Erythroblast (primary cell): ENCODE measurements around the gene SLC16A2.
"Not testable (repeated sequence)": the region's sequence is repeated elsewhere in the genome, so short reads cannot be mapped to it uniquely, and the experiment has no call there.

Source experiments
- DNase-seq, 2 experiments: peaks; one replicate each; lab custom pipeline; 2025; lab: John Stamatoyannopoulos, UW
- GATA1 ChIP-seq: IDR thresholded peaks from 2 replicates; pipeline ENCODE4 v1.6.1; 2011; ENCODE audit warnings: low read depth, mild to moderate bottlenecking, control low read depth, low read length, moderate library complexity
- POLR2A ChIP-seq: IDR thresholded peaks from 2 replicates; pipeline ENCODE4 v1.6.1; 2011; ENCODE audit warnings: mild to moderate bottlenecking, low read length

Gene SLC16A2

DNA sequence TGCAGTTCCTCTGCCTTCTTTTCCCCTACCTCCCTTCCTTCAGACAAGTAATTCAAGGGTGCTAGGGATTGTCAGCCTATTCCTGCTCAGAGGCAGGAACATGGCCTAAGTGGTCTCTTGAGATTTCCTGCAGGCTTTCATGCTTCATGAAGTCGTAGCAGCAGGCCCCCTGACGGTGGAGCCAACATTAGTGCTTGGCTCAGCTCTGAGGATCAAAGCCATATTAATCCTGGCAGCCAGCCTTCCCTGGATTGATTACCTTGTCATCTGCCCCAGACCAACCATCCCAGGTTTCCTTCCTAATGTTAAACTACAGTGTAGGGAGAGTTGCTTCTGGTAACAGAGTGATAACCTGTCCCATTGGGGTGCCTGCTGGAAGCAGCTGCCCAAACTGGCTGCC, 84.1 kb downstream of the SLC16A2 start:
- TF ChIP-seq POLR2A (no peak), GATA1 (no peak)

DNA sequence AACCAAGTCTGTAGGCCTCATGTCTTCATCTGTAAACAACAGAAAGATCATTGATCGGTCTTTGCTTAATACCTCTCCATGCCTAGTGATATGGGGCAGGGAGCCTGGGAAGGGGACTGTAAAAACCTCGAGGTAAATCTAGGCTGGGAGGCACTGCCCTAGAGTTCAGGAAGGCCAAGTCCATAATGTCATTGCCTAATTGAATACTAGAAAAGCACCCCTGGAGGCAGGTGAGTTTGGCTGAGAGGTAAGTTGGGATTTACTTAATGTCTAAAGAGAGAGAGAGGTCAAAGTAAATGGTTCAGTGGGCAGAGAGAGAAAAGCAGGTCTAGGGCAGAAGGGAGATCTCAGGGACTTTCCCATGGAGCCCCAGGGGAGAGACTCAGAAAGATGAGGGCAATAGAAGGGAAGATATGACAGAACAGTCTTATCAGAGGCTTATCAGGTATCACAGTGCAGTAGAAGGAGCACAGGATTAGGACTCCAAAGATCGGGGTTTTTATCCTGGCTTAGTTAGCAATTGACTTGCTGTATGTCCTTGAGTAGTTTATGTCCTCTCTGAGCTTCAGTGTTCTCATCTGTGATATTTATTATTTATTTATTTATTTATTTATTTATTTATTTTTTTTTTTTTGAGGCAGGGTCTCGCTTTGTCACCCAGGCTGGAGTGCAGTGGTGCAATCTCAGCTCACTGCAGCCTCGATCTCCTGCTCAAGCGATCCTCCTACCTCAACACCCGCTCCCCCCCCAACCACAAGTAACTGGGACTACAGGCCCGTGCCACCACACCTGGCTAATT, 85.2 kb downstream of the SLC16A2 start:
- no peak for TF ChIP-seq GATA1
- DNase-seq, result no peak

More for the DNA sequence above, 84.1 kb downstream of the SLC16A2 start:
- DNase-seq, result no peak

DNA sequence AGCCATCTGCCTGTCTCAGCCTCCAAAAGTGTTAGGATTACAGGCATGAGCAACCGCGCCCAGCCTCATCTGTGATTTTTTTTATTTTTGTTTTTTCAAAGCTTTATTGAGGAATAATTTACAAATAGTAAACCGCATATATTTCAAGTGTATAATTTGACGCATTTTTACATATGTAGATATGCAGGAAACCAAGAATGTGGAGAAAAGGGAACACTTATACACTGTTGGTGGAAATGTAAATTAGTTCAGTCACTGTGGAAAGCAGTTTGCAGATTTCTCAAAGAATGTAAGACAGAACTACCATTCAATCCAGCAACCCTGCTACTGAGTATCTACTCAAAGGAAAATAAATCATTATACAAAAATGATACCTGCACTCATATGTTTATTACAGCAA, 85.9 kb downstream of the SLC16A2 start:
- DNase-seq, result no peak
- TF ChIP-seq POLR2A (no peak), GATA1 (no peak)

DNA sequence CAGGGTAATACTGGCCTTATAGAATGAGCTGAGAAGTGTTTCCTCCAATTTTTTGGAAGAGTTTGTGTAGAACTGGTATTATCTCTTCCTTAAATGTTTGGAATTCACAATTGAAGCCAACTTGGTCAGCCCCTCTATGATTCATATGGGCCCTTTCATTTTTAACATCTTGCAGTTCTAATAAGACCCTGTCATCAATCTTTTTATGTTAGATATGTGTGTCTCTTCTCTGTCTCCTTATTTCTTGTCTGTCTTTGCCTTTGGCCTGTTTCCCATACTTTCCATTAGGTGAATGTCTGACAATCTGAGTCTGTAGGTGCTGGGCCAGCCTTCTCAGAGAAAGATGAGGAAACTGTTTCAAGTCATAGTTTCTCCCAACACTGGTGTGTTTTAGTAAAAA, 88.7 kb downstream of the SLC16A2 start:
- DNase-seq, result no peak
- TF ChIP-seq GATA1, result no peak
- TF ChIP-seq POLR2A, result no peak

DNA sequence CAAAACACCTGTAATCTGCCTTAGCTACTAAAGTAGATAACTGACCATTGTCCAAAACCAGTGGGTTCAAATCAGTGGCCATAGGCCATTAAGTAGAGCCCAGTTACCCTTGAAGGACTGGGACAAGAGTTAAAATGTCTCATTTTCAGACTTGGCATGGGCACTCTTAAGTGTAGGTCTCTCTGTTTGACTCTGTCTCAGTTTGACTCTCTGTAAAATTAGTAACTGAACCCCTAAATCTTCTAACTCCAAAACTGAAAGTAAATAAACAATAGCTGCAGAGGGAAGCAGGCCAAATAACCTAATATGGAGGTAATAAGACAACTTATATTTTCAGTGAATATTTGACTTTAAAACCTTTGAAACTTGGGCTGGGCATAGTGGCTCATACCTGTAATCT, 89.1 kb downstream of the SLC16A2 start:
- no peak for DNase-seq
- TF ChIP-seq POLR2A, result no peak
- no peak for TF ChIP-seq GATA1

DNA sequence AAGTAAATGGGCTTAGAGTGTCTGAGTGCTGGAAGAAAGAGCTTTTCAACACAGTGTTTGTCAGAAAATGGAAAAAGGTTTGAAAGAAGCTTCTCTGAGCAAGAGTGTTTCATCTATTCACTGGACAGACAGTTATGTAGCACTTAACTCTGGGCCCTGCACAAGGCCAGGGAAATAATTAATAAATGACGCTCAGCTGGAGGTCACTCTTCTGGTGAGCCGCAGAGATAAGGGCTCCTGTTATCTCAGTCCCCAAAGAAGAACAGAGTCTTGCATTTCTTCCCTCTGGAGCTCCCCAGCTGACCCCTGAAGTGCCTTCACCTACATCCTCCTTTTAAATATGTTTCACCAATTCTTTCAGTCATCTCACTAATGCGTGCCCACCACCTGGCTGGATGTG, 90.4 kb downstream of the SLC16A2 start:
- DNase-seq, result no peak
- TF ChIP-seq POLR2A (no peak), GATA1 (no peak)

DNA sequence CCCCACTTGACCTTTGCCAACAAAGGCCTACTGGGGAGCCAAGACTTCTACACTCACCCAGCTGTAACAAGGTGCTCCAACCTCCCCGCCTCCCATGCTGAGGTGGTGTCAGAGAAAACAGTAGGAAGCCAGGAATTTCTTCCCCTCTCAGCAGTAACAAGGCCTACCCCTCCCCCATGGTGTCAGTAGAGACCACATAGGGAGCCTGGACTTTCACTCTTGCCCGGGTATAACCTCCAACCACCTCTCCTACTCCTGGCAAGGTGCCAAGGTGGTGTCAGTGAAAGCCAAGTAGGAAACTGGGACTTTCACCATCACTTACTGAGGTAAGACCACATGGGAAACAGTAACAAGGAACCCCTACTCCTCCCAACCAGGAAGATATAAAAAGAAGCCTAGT, 93.1 kb downstream of the SLC16A2 start:
- no peak for DNase-seq
- TF ChIP-seq GATA1 (no peak), POLR2A (no peak)

DNA sequence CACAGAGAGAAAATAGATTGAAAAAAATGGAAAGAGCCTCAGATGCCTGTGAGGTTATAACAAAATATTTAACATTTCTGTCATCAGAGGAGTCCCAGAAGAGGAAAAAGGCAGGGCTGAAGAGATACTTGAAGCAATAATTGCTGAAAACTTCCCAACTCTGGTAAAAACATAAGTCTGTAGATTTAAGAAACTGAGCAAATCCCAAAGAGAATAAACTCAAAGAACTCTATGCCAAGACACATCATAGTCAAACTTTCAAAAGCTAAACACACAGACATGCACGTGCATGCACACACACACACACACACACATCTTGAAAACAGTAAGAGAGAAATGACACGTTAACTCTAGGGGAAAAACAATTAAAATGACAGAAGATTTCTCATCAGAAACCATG, 94.1 kb downstream of the SLC16A2 start:
- DNase-seq, result no peak
- TF ChIP-seq POLR2A, result no peak

DNA sequence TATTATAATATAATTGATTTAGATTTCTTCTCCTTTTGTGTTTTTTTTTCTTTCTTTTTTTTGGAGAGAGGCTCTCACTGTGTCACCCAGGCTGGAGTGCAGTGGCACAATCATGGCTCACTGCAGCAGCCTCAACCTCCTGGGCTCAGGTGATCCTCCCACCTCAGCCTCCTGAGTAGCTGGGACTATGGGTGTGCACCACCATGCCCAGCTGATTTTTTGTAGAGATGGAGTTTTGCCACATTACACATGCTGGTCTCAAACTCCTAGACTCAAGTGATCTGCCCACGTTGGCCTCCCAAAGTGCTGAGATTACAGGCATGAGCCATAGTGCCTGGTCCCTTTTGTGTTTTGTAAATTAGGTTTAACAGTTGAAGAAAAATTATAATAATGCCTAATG, 94.7 kb downstream of the SLC16A2 start:
- not testable (repeated sequence) for DNase-seq

DNA sequence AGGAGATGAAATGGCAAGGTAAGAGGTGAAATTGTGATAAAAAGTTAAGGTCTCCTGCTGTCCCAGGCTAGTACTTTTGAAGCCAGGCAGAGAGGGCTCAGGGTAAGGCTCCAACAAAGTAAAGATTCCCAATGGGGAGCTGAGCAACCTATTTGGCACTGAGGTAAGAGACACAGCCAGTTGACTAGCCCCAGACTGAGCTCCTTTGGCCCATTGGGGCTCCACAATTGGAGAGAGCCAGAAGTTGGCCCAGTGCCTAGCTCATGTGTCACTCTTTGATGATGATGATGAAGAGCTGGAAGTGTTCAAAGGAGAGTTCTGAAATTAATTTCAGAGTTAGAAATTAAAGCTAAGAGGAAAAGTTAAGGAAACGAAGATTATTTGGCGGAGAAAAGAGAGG, 98.6 kb downstream of the SLC16A2 start:
- TF ChIP-seq GATA1, result no peak
- TF ChIP-seq POLR2A, result no peak
- DNase-seq, result no peak

DNA sequence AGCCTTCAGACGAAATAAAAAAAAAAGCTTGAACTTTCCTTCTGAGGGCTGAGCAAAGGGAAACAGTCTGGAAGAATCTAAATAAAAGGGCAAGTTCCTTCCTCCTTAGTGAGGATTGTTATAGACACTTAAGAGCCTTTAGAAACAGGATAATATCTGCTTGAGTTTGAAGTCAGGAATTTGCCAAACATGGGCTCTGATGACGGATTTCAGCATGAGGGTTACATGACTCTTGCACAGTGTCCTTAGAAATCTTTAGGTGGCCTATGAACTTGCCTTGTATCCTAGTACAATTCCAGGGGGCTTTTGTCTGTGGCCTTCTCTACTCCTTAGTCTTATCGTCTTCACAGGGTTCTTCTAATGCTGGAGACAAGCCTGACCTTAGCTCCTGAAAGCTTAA, 99.0 kb downstream of the SLC16A2 start:
- DNase-seq, result no peak
- TF ChIP-seq GATA1, result no peak
- TF ChIP-seq POLR2A, result no peak

DNA sequence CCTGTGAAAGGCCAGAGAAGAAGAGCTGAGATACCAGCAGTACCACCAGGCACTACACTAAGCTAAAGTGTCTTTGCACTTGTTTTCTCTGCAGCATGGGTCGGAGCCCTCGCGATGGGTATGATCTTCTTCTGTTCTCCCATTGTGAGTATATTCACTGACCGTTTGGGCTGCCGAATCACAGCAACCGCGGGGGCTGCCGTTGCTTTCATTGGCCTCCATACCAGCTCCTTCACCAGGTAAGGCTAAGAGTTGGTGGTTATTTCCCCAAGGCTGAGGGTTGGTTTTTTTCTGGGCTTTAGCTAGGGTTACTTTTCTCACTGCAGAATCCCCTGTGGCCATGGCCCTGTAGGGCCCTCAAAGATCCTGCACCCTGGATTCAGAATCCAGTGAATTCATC, 99.6 kb downstream of the SLC16A2 start:
- no peak for TF ChIP-seq POLR2A
- TF ChIP-seq GATA1, result no peak
- no peak for DNase-seq

DNA sequence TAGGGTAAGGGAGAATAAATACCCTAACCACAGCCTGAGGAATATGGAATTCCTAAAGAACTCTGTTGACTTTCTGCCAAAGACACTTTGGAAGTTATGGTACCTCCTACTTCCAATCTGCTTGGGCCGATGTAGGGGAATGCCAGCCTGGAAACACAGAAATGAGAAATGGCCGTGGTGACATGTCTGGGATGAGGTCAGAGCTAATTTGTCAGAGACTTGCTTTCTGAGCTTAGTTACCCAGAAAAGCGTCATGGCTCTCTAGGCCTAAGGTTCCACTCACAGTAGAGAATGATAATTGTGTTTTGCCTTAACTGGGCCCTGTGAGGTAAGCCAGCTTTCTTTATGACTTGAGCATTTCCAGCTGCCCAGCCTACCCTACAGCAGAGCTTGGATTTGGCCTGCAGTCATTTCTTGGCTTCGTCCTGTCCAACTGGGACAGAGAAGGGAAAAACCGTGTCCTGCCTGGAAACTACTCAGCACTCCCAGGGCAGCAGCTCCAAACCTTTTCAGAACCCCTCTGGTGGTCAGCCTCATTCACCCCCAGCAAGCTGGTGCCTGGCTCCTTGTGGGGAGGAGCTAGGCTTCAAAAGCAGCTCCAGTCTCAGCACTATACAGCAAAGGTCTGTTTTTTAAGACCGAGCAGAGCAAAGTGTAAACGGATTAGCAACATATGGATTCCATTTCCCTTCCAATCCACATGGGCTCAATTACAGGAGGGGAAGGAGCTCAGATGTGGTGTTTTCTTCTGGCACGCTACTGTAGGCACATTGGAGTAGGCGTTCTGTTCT, 100.9 kb downstream of the SLC16A2 start:
- TF ChIP-seq GATA1 (no peak), POLR2A (no peak)
- DNase-seq, result no peak

DNA sequence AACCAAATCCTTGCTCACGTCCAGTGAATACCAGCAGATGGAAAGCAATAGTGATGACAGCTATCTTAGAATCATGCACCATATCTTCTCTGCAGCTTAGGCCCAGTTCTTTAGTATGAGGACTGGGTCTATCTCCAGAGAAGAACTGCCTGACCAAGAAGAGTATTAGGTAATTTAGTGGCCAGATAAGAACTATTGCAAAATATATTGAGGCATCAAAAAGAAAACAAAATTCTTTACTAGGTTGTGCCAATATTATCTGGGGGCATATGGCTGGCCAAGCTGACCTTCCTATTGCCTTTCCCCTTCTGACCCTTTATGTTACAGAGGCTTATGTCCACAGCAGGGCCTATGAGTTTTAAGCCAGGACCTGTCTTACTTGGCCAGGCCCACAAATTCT, 101.9 kb downstream of the SLC16A2 start:
- DNase-seq, result no peak
- no peak for TF ChIP-seq POLR2A
- no peak for TF ChIP-seq GATA1

DNA sequence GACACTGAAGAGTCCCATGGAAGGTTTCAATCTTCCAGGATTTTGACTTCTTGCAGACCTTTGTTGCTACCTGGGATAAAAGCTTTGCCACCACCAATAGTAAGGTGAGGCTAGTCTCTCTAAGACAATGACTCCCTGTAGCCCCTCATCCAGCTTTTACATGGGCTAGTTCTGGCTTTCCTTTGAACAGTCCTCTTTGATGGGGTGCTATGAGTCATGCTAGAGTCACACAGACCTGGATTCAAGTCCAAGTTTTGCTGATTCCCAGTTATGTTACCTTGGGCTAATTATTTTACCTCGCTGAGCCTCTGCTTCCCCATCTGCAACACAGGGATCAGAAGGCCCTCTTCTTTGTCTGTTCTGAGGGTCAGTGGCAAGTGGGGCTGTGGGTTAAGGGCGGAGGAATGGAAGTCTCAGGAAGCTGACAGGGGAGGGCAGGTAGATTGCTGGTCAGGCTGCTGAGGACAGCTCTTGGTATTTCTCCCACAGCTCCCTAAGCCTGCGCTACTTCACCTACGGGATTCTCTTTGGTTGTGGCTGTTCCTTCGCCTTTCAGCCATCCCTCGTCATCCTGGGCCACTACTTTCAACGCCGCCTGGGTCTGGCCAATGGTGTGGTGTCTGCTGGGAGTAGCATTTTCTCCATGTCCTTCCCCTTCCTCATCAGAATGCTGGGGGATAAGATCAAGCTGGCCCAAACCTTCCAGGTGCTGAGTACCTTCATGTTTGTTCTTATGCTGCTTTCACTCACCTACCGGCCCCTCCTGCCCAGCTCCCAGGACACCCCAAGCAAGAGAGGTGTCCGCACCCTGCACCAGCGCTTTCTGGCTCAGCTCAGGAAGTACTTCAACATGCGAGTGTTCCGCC, 102.8 kb downstream of the SLC16A2 start:
- no peak for DNase-seq
- TF ChIP-seq GATA1 (no peak), POLR2A (no peak)
